Measurements from ENCODE around the gene KCNK5. TPM values are rescaled to one million over a fixed set of nuclear protein-coding genes. Genes with fewer than 3 reads are reported as not detected.

The KCNK5 gene
- total and polyA plus RNA-seq, 9 of the 15 experiments (the other 6 are each of a cell fraction or from before 2014, with no cell fraction given), result 1.5 to 45.8 (median 25.8) TPM

DNA sequence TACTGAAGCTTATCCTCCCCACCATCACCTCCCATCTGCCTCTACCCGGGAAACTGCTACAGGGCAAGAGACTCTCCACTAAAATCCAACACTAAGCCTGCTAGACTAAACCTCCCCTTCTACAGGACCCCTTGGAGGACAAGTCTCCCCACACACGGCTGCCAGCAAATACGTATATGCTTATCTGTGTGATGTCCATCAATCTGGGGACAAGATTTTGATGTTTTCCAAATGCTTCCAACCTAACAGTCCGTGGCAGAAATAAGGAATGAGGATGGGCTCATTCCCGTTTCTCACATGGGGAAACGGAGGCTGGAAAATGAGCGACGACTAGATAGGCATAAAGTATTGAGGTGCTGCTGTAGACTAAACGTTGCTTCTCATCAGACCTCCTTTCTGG is 1.8 kb downstream of the KCNK5 start:
- no peak overlapping the region for H2AFZ ChIP-seq (ENCODE audit: low read depth, low read length)
- no TSS peak for BruUV-seq (replicated peaks)
- no peaks in the 10 kb centered on the region for H3K9me3 ChIP-seq (replicated peaks; ENCODE audit: control insufficient read depth, insufficient read depth, low read depth, low read length)
- H3K36me3 ChIP-seq (ENCODE audit: control insufficient read depth, insufficient read depth, low read length), result peaks cover 38% of the 10 kb centered on the region
- CTCF ChIA-PET (ENCODE audit: low intra/inter-chr PET ratio), result no interaction called here
- FAIRE-seq (no peak), DNase-seq (ENCODE audit: extremely low read depth in 1 of 4, low spot score in 3 of 4) (no peak), ATAC-seq (no peak)
- H3K79me2 ChIP-seq (ENCODE audit: control insufficient read depth, insufficient read depth, low read length), result peaks cover 68% of the 10 kb centered on the region
- POLR2A ChIA-PET, result interaction anchor here (0.5 to 4.3 kb wide), 10 partner anchors 9 to 1305 kb away, joined by 3 to 33 read pairs (median 5); partner anchors contain the start of gene SAYSD1
- H3K9ac ChIP-seq (ENCODE audit: insufficient read depth in 1 of 2, low read depth in 2 of 2, low read length in 2 of 2), result peak overlapping the region; percentile 82 to 96; a peak in 3 of 4 replicates
- peak overlapping the region; percentile 91 for H3K4me2 ChIP-seq (ENCODE audit: insufficient read depth, low read length)
- no peaks in the 10 kb centered on the region for H3K27me3 ChIP-seq (ENCODE audit: control insufficient read depth in 2 of 2, insufficient read depth in 2 of 2, low read length in 2 of 2)
- H3K9me1 ChIP-seq (ENCODE audit: control insufficient read depth, insufficient read depth, low read length), result no peaks in the 10 kb centered on the region
- H3K27ac ChIP-seq (ENCODE audit: extremely low read depth, low read depth, low read length), result peak overlapping the region; percentile 92
- 0% methylated on average over 9 of the region's 9 CpGs for WGBS (ENCODE audit: insufficient coverage, low coverage, missing lambda C conversion rate)
- peaks cover 5% of the 10 kb centered on the region; the same call in 1 of the 2 replicates for H4K20me1 ChIP-seq (replicated peaks; ENCODE audit: control insufficient read depth, insufficient read depth, low read length)
- intact Hi-C loops (cut with micrococcal nuclease) (loop anchor here (5.0 to 10.0 kb wide), 2 partner anchors 60 to 113 kb away; partner anchors contain the start of gene SAYSD1), in situ Hi-C loops (cut with MboI) (no loop called here)
- peak overlapping the region; percentile 73 for H3K4me3 ChIP-seq
- H3K4me1 ChIP-seq (replicated peaks in 1 of 2; ENCODE audit: control insufficient read depth in 2 of 2, insufficient read depth in 2 of 2, low read length in 2 of 2), result peaks cover 47% of the 10 kb centered on the region in 2 experiments
- TF ChIP-seq MYBL2 (IDR thresholded peaks at IDR 0.05; ENCODE audit: low read depth), result no peak
- no peak for TF ChIP-seq MYBL2 (CRISPR knock-in tag; IDR thresholded peaks at IDR 0.05; ENCODE audit: borderline replicate concordance)
- no peak for TF ChIP-seq FOSL1 (tag; conservative IDR thresholded peaks at IDR 0.05)
- no peak for TF ChIP-seq NCOA6 (IDR thresholded peaks at IDR 0.05)
- no peak for TF ChIP-seq BRCA1 (IDR thresholded peaks at IDR 0.05)
- no peak for TF ChIP-seq BRCA1 (CRISPR knock-in tag; IDR thresholded peaks at IDR 0.05)
- no peak for TF ChIP-seq NFXL1 (CRISPR knock-in tag; IDR thresholded peaks at IDR 0.05)
- TF ChIP-seq, protein P1, sequence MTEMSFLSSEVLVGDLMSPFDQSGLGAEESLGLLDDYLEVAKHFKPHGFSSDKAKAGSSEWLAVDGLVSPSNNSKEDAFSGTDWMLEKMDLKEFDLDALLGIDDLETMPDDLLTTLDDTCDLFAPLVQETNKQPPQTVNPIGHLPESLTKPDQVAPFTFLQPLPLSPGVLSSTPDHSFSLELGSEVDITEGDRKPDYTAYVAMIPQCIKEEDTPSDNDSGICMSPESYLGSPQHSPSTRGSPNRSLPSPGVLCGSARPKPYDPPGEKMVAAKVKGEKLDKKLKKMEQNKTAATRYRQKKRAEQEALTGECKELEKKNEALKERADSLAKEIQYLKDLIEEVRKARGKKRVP (CRISPR knock-in tag; IDR thresholded peaks at IDR 0.05), result no peak
- no peak for TF ChIP-seq COPS2 (conservative IDR thresholded peaks at IDR 0.05)
- no peak for TF ChIP-seq E2F8 (IDR thresholded peaks at IDR 0.05; ENCODE audit: low read depth, partially characterized antibody)
- TF ChIP-seq MAFF (IDR thresholded peaks at IDR 0.05; ENCODE audit: low read length), result no peak
- TF ChIP-seq HMG20A (CRISPR knock-in tag; conservative IDR thresholded peaks at IDR 0.05), result no peak
- no peak for TF ChIP-seq PRMT5 (CRISPR knock-in tag; IDR thresholded peaks at IDR 0.05)
- no peak for TF ChIP-seq ZNF449 (CRISPR knock-in tag; IDR thresholded peaks at IDR 0.05)
- TF ChIP-seq, protein P2, sequence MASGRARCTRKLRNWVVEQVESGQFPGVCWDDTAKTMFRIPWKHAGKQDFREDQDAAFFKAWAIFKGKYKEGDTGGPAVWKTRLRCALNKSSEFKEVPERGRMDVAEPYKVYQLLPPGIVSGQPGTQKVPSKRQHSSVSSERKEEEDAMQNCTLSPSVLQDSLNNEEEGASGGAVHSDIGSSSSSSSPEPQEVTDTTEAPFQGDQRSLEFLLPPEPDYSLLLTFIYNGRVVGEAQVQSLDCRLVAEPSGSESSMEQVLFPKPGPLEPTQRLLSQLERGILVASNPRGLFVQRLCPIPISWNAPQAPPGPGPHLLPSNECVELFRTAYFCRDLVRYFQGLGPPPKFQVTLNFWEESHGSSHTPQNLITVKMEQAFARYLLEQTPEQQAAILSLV (tag; IDR thresholded peaks at IDR 0.05), result no peak
- TF ChIP-seq, protein P3, sequence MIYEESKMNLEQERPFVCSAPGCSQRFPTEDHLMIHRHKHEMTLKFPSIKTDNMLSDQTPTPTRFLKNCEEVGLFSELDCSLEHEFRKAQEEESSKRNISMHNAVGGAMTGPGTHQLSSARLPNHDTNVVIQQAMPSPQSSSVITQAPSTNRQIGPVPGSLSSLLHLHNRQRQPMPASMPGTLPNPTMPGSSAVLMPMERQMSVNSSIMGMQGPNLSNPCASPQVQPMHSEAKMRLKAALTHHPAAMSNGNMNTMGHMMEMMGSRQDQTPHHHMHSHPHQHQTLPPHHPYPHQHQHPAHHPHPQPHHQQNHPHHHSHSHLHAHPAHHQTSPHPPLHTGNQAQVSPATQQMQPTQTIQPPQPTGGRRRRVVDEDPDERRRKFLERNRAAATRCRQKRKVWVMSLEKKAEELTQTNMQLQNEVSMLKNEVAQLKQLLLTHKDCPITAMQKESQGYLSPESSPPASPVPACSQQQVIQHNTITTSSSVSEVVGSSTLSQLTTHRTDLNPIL (CRISPR knock-in tag; IDR thresholded peaks at IDR 0.05), result no peak
- no peak for TF ChIP-seq MIER1 (IDR thresholded peaks at IDR 0.05; ENCODE audit: low read depth)
